GM18868 (cell line): ENCODE data around the gene NTM.
"Not testable (repeated sequence)": the region's sequence is repeated elsewhere in the genome, so short reads cannot be mapped to it uniquely, and the experiment has no call there.

Experiments used
- ATAC-seq: cut with Tn5 transposase; IDR thresholded peaks from one replicate; pipeline ENCODE4 v1.9.1; 2021; ENCODE audit warnings: mild to moderate bottlenecking, moderate library complexity; ENCODE audit not compliant: unreplicated experiment

The NTM gene

GRCh38 chr11:132349811-132350733 is 979.7 kb downstream of the NTM start:
- no peak for ATAC-seq

GRCh38 chr11:132351050-132351449 is 980.6 kb downstream of the NTM start:
- ATAC-seq = no peak

- ATAC-seq = no peak
Measured at GRCh38 chr11:132352497-132352896, 982.1 kb downstream of the NTM start.

- no peak for ATAC-seq
Measured at GRCh38 chr11:132353255-132353654, 982.8 kb downstream of the NTM start.

- peak; percentile 82 for ATAC-seq
Measured at GRCh38 chr11:132357811-132358572, 987.6 kb downstream of the NTM start.

- peak; percentile 34 for ATAC-seq
Measured at GRCh38 chr11:132358573-132358953, 988.1 kb downstream of the NTM start.

- no peak for ATAC-seq
Measured at GRCh38 chr11:132361011-132361550, 990.7 kb downstream of the NTM start.

GRCh38 chr11:132365650-132366049 is 995.2 kb downstream of the NTM start:
- ATAC-seq = no peak

- ATAC-seq = no peak
Measured at GRCh38 chr11:132367293-132367692, 996.9 kb downstream of the NTM start.

GRCh38 chr11:132370114-132370513 is 999.7 kb downstream of the NTM start:
- ATAC-seq = not testable (repeated sequence)

- no peak for ATAC-seq
Measured at GRCh38 chr11:132373405-132374143, 1003.2 kb downstream of the NTM start.

- ATAC-seq = no peak
Measured at GRCh38 chr11:132379540-132379939, 1009.1 kb downstream of the NTM start.
